Smooth muscle cell (in vitro differentiated cells): Measurements from ENCODE around the gene TET3. TPM values are rescaled to one million over a fixed set of nuclear protein-coding genes. Genes with fewer than 3 reads are reported as not detected.

ENCODE experiments used
- DNase-seq: peaks from one replicate; lab custom pipeline; 2025; ENCODE audit not compliant: unreplicated experiment; lab: John Stamatoyannopoulos, UW
- H2AFZ ChIP-seq: fragments of 200-600 bp; sonication (generic); 2 replicates; pipeline ENCODE4 v1.6.0; 2016; ENCODE audit warnings: antibody characterized with exemption, low read depth, mild to moderate bottlenecking
- H3F3A ChIP-seq: fragments of 200-600 bp; sonication (generic); 2 replicates; pipeline ENCODE4 v1.6.0; 2017; ENCODE audit warnings: antibody characterized with exemption, low read depth
- H3K27ac ChIP-seq: fragments of 200-600 bp; sonication (generic); 2 replicates; pipeline ENCODE4 v1.5.1; 2016; ENCODE audit warnings: low read depth, mild to moderate bottlenecking
- H3K27me3 ChIP-seq: fragments of 200-600 bp; sonication (generic); 2 replicates; pipeline ENCODE4 v1.6.1; 2016; ENCODE audit warnings: low read depth, mild to moderate bottlenecking
- H3K36me3 ChIP-seq: fragments of 200-600 bp; sonication (generic); 2 replicates; pipeline ENCODE4 v1.5.1; 2016; ENCODE audit warnings: low read depth
- H3K4me1 ChIP-seq: fragments of 200-600 bp; sonication (generic); 2 replicates; pipeline ENCODE4 v1.5.1; 2016; ENCODE audit warnings: low read depth
- H3K4me2 ChIP-seq: fragments of 200-600 bp; sonication (generic); 2 replicates; pipeline ENCODE4 v1.6.0; 2016; ENCODE audit warnings: mild to moderate bottlenecking
- H3K4me3 ChIP-seq: fragments of 200-600 bp; sonication (generic); 2 replicates; pipeline ENCODE4 v1.5.1; 2016; ENCODE audit warnings: mild to moderate bottlenecking
- H3K79me2 ChIP-seq: fragments of 200-600 bp; sonication (generic); 2 replicates; pipeline ENCODE4 v1.6.0; 2016; ENCODE audit warnings: low read depth, mild to moderate bottlenecking
- H3K9ac ChIP-seq: fragments of 200-600 bp; sonication (generic); 2 replicates; pipeline ENCODE4 v1.6.0; 2016; ENCODE audit warnings: low read depth
- H3K9me3 ChIP-seq: fragments of 200-600 bp; sonication (generic); replicated peaks from 2 replicates; pipeline ENCODE4 v1.5.1; 2016; ENCODE audit warnings: low read depth
- H4K20me1 ChIP-seq: fragments of 200-600 bp; sonication (generic); 2 replicates; pipeline ENCODE4 v1.6.0; 2016; ENCODE audit warnings: low read depth
- WGBS: methylation state at CpG from one replicate; pipeline ENCODE4 v1.1.7; 2016; ENCODE audit warnings: low lambda C conversion rate; 5-methylcytosine and 5-hydroxymethylcytosine counted together
- polyA plus RNA-seq: library from polyadenylated mRNA; unstranded; fragments of >200 nt; fragmentation: Nextera tagmentation; extraction: Ambion mirVana; gene quantifications from 2 replicates; pipeline ENCODE4 v1.2.1, GENCODE V29; 2016
- total RNA-seq: library from RNA; depleted of rRNA; stranded (reverse); fragments of >200 nt; gene quantifications from 2 replicates; pipeline ENCODE4 v1.2.3, GENCODE V29; 2014
- TF ChIP-seq, protein P1 (sequence below): fragments of 200-600 bp; sonication (generic); IDR thresholded peaks from 2 replicates; pipeline ENCODE4 v1.5.1; 2017; ENCODE audit warnings: borderline replicate concordance, mild to moderate bottlenecking, antibody characterized with exemption; ENCODE audit not compliant: insufficient read depth, poor library complexity, severe bottlenecking

TET3 gene
- total and polyA plus RNA-seq, 2 experiments from 2014 or later = 3.2 to 12.7 TPM

DNA sequence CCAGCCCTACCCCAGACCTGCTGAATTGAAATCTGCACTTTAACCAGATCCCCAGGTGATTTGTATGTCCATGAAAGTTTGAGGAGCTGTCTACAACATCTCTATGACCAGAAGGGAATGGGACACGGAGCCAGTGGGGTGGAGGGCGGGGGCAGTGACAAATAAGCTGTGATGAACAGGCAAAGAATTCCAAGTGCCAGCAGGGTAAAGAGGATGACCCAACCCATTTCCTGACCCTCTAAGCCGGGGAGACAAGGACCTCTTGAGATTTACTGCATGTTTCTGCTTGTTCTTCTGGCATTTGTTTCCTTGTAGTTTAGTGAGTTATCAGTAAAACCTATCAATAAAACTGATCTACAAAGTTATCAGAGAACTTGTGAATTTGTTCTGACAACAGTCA is 8.7 kb downstream of the TET3 start:
- WGBS = 44% methylated on average over 3 of the region's 3 CpGs
- Histone ChIP-seq H3K4me3 (no peak overlapping the region), H3K36me3 (no peaks in the 10 kb centered on the region), H2AFZ (no peak overlapping the region), H3K27ac (no peak overlapping the region), H3K4me2 (no peak overlapping the region), H3F3A (no peaks in the 10 kb centered on the region), H4K20me1 (peaks cover 54% of the 10 kb centered on the region), H3K9ac (no peak overlapping the region), H3K79me2 (peaks cover 45% of the 10 kb centered on the region), H3K9me3 (no peaks in the 10 kb centered on the region), H3K4me1 (peaks cover 3% of the 10 kb centered on the region), H3K27me3 (no peaks in the 10 kb centered on the region)
- TF ChIP-seq, protein P1, sequence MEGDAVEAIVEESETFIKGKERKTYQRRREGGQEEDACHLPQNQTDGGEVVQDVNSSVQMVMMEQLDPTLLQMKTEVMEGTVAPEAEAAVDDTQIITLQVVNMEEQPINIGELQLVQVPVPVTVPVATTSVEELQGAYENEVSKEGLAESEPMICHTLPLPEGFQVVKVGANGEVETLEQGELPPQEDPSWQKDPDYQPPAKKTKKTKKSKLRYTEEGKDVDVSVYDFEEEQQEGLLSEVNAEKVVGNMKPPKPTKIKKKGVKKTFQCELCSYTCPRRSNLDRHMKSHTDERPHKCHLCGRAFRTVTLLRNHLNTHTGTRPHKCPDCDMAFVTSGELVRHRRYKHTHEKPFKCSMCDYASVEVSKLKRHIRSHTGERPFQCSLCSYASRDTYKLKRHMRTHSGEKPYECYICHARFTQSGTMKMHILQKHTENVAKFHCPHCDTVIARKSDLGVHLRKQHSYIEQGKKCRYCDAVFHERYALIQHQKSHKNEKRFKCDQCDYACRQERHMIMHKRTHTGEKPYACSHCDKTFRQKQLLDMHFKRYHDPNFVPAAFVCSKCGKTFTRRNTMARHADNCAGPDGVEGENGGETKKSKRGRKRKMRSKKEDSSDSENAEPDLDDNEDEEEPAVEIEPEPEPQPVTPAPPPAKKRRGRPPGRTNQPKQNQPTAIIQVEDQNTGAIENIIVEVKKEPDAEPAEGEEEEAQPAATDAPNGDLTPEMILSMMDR = no peak
- no peak for DNase-seq

DNA sequence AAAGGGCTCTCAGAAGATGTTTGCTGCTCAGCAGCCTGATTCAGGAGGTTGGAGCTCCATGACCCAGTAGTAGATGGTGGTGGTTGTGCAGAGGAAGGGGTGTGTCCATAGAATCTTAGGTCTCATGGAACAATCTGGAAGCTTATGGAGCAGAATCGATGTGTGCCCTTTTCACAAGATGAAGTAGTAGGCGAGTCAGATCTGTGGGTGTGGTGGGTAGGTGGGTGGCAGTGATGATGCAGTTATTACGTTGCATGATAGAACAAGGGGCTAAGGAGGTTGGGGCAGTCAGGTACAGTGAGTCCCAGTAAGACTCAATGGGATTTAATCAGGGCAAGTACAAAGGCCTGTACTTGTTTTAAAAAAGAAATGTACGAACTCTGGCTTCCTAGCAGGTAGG is 9.1 kb downstream of the TET3 start:
- Histone ChIP-seq H3F3A (no peaks in the 10 kb centered on the region), H3K27ac (no peak overlapping the region), H3K36me3 (no peaks in the 10 kb centered on the region), H4K20me1 (peaks cover 55% of the 10 kb centered on the region), H3K79me2 (peaks cover 41% of the 10 kb centered on the region), H3K4me2 (no peak overlapping the region), H3K9me3 (no peaks in the 10 kb centered on the region), H3K9ac (no peak overlapping the region), H3K27me3 (no peaks in the 10 kb centered on the region), H3K4me3 (no peak overlapping the region), H2AFZ (no peak overlapping the region), H3K4me1 (no peaks in the 10 kb centered on the region)
- no peak for DNase-seq
- 77% methylated on average over 4 of the region's 4 CpGs for WGBS
- TF ChIP-seq, protein P1 = no peak

DNA sequence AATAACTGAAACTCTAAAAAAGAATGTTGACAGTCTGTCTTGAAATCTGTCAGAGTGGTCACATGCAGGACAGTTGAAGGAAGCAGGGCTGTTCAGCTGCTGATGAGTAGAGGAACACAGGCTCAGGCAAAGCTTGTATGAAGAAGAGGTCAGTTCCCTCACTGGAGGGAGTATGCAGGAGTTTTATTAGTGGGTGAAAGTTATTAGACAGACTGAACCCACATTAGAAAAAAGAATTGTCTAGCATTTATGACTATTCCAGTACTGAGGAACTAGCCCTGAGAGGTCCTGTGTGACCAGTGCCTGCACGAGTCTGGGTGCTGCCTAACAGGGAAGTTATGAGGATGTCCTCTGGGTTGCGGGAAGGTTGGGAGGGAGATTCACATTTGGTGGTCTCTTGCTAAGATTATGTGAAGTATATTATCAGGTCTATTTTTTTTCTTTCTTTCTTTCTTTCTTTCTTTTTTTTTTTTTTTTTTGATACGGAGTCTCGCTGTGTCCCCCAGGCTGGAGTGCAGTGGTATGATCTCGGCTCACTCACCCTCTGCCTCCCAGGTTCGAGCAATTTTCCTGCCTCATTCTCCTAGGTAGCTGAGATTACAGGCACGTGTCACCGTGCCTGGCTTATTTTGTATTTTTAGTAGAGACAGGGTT is 9.6 kb downstream of the TET3 start:
- H3K4me2 ChIP-seq = no peak overlapping the region
- H3K27ac ChIP-seq = no peak overlapping the region
- no peak overlapping the region for H3K9ac ChIP-seq
- TF ChIP-seq, protein P1 = no peak
- H3K9me3 ChIP-seq = no peaks in the 10 kb centered on the region
- H3K4me1 ChIP-seq = peaks cover under 1% of the 10 kb centered on the region
- H2AFZ ChIP-seq = no peak overlapping the region
- peaks cover 36% of the 10 kb centered on the region for H3K79me2 ChIP-seq
- H3K27me3 ChIP-seq = no peaks in the 10 kb centered on the region
- H3K4me3 ChIP-seq = no peak overlapping the region
- WGBS = 97% methylated on average over 8 of the region's 8 CpGs
- no peaks in the 10 kb centered on the region for H3K36me3 ChIP-seq
- H4K20me1 ChIP-seq = peaks cover 55% of the 10 kb centered on the region
- no peak for DNase-seq
- H3F3A ChIP-seq = no peaks in the 10 kb centered on the region

DNA sequence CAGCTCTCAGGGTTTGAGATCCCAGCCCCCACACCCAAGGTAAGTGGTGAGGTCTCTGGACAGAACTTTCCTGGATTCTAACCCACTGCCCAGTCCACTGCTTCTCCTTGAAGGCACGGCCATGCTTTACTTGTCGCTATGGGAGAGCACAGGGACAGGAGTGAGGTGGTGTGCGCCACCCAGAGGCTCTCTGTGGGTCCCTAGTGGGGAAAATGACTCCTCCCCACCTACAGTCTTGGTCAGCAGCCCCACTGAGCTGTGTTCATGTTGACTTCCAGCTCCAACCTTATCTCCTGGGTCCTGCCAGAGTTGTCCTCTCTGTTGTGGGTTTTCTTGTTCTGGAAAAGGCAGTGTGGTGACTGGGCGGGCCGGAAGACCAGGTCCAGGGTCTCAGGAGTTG is 11.1 kb downstream of the TET3 start:
- TF ChIP-seq, protein P1 = no peak
- H3K4me3 ChIP-seq = no peak overlapping the region
- no peak overlapping the region for H3K27ac ChIP-seq
- no peak overlapping the region for H2AFZ ChIP-seq
- H3K4me1 ChIP-seq = peaks cover 15% of the 10 kb centered on the region
- no peak overlapping the region for H3K9ac ChIP-seq
- H3K79me2 ChIP-seq = peaks cover 30% of the 10 kb centered on the region
- H3K9me3 ChIP-seq = no peaks in the 10 kb centered on the region
- H3K36me3 ChIP-seq = no peaks in the 10 kb centered on the region
- no peaks in the 10 kb centered on the region for H3K27me3 ChIP-seq
- H3K4me2 ChIP-seq = no peak overlapping the region
- H4K20me1 ChIP-seq = peaks cover 57% of the 10 kb centered on the region
- H3F3A ChIP-seq = peaks cover 4% of the 10 kb centered on the region
- WGBS = 92% methylated on average over 5 of the region's 5 CpGs
- DNase-seq = no peak
